GM12864 (cell line): ENCODE results near the gene TTC12.
"Not testable (repeated sequence)": the region's sequence is repeated elsewhere in the genome, so short reads cannot be mapped to it uniquely, and the experiment has no call there.

Experiments
- DNase-seq: peaks from one replicate; pipeline ENCODE4 v3.0.0-alpha.2; 2011; ENCODE audit warnings: low read depth
- H3K4me3 ChIP-seq: 2 replicates; pipeline ENCODE4 v1.5.1; 2011; ENCODE audit warnings: mild to moderate bottlenecking, low read depth, low read length, control low read depth
- CTCF ChIP-seq: IDR thresholded peaks from 2 replicates; pipeline ENCODE4 v1.5.1; 2011; ENCODE audit warnings: low read depth, mild to moderate bottlenecking, moderate library complexity, low read length, control low read depth, inconsistent platforms; ENCODE audit errors: missing control alignments

The TTC12 gene

DNA sequence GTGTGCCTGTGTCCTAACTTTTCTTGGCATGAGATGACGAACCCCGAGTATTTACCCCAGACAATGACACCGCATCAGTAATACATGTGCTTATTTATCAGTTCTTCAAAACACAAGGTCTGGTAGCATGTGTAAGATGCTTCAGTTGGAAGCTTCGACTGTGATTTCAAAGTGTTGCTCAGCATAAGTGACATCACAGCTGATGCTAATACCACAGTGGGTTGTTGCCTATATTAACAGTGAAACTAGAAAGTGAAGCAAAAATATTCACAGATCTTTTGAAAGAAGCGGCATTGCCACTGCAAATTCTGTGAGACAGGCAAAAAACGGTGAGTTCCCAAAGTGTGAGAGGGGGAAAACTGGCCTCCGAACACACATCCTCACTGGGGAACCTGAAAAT is 18.4 kb upstream of the TTC12 start:
- no peak overlapping the region for H3K4me3 ChIP-seq
- no peak for DNase-seq
- TF ChIP-seq CTCF, result no peak

- DNase-seq, result no peak
- TF ChIP-seq CTCF, result no peak
- no peak overlapping the region for H3K4me3 ChIP-seq
These were observed 17.8 kb upstream of the TTC12 start for GRCh38 chr11:113296447-113297205.

GRCh38 chr11:113298496-113298895 is 15.9 kb upstream of the TTC12 start:
- not testable (repeated sequence) for DNase-seq, H3K4me3 ChIP-seq

- no peak overlapping the region for H3K4me3 ChIP-seq
- no peak for DNase-seq
- no peak for TF ChIP-seq CTCF
These were observed 9.5 kb upstream of the TTC12 start for GRCh38 chr11:113304916-113305315.

DNA sequence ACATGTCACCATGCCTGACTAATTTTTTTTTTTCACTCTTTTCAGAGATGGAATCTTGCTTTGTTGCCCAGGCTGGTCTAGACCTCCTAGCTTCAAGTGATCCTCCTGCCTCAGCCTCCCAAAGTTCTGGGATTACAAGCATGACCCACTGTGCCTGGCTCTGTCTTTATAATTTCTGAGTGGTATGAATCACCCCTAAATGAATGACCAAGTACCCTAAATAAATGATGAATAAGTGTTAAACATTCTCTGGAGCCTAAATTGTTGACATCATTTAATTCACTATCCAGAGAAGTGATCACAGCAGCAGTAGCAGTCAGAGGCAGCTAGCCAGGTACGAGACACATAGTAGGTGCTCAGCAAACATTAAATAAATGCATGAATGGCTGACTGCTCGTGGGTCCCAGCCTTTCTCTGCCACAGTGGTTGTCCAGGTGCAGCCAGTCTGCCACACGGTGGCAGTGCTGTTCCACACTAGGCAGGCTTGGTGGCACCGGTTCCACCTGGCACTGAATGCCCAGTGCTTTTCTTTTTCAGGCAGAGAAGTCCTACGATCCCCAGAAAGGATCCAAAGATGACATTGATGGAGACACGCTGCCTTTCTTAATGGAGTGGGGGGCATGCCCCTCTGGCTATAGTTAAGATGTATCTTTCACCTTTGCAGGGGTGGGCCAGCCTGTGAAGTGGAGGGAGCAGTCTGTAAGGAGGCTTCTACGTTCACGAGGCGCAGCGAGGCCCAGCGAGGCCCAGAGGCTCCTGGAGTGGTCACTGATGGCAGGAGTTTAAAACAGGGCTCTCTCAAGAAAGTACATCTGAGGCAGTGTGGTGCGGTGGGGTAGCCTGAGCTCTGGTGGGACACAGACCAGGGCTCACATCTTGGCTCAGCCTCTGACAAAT is 8.7 kb upstream of the TTC12 start:
- H3K4me3 ChIP-seq, result no peak overlapping the region
- peak; percentile 97 for TF ChIP-seq CTCF
- DNase-seq, result no peak

DNA sequence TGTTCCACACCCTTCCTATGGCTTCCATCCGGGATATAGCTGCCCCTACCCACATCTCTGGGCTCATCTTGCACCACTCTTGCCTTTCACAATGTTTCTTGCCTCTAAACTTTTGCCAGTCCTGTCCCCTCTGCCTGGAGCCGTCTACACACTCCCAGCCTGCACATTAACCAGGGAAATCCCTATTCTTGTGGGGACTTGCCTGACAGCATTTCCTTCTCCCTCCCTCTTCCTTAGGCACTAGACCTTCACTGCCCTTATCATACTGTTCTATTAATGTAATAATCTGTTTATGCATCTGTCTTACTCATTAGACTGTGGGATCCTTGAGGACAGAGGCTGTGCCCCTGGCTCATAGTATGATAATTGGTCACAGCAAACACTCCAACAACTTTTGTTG is 5.8 kb upstream of the TTC12 start:
- DNase-seq, result no peak
- TF ChIP-seq CTCF, result no peak

DNA sequence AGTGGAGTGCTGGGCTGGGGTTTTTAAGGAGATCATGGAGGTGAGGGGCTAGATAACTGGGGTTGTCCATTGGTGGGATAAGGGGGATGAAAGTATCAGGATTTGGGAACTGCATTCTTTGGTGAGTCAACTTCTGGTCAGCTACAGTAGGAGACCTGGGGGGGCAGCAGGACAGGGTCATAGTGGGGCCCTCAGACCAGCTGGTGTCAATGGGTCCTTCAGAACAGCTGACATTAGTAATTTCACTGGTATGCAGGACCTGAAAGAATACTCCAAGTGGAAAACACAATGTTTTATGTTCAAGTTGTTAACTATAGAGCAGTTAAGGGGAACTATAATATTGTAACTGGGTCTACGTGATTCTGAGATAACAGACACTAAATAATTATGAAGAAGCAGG is 2.8 kb upstream of the TTC12 start:
- H3K4me3 ChIP-seq, result no peak overlapping the region
- no peak for TF ChIP-seq CTCF
- DNase-seq, result no peak

More for the DNA sequence above, 5.8 kb upstream of the TTC12 start:
- no peak overlapping the region for H3K4me3 ChIP-seq
